GM06990 (cell line): ENCODE data around the gene GLP2R.

Experiments
- DNase-seq: peaks from one replicate; pipeline ENCODE4 v3.0.0-alpha.2; 2011; ENCODE audit not compliant: insufficient read length; ENCODE audit errors: extremely low read depth
- H3K27me3 ChIP-seq: replicated peaks from 2 replicates; pipeline ENCODE4 v1.6.0; 2011; ENCODE audit warnings: low read length; ENCODE audit not compliant: control insufficient read depth, insufficient read depth
- H3K36me3 ChIP-seq: 2 replicates; pipeline ENCODE4 v1.5.1; 2011; ENCODE audit warnings: low read length; ENCODE audit not compliant: control insufficient read depth, insufficient read depth
- H3K4me3 ChIP-seq: replicated peaks from 2 replicates; pipeline ENCODE4 v1.5.1; 2011; ENCODE audit warnings: low read depth, mild to moderate bottlenecking, control low read depth, low read length
- CTCF ChIP-seq: IDR thresholded peaks from 2 replicates; pipeline ENCODE4 v1.5.1; 2011; ENCODE audit warnings: low read length, control low read depth, mild to moderate bottlenecking, inconsistent platforms; ENCODE audit not compliant: insufficient read depth, poor library complexity, severe bottlenecking

GLP2R gene

GRCh38 chr17:9906616-9907015, 80.9 kb downstream of the GLP2R start:
- no peak overlapping the region for H3K4me3 ChIP-seq
- H3K27me3 ChIP-seq = no peaks in the 10 kb centered on the region; the same call in 1 of the 2 replicates
- no peak for TF ChIP-seq CTCF
- no peaks in the 10 kb centered on the region for H3K36me3 ChIP-seq
- DNase-seq = no peak

GRCh38 chr17:9907131-9907530, 81.4 kb downstream of the GLP2R start:
- TF ChIP-seq CTCF = no peak
- Histone ChIP-seq H3K4me3 (no peak overlapping the region), H3K27me3 (no peaks in the 10 kb centered on the region; the same call in 1 of the 2 replicates), H3K36me3 (no peaks in the 10 kb centered on the region)
- no peak for DNase-seq

GRCh38 chr17:9907883-9908648, 82.3 kb downstream of the GLP2R start:
- DNase-seq = no peak
- Histone ChIP-seq H3K27me3 (no peaks in the 10 kb centered on the region; the same call in 1 of the 2 replicates), H3K36me3 (no peaks in the 10 kb centered on the region), H3K4me3 (no peak overlapping the region)
- no peak for TF ChIP-seq CTCF

GRCh38 chr17:9908649-9909042, 82.9 kb downstream of the GLP2R start:
- TF ChIP-seq CTCF = no peak
- no peak for DNase-seq
- H3K4me3 ChIP-seq = no peak overlapping the region
- no peaks in the 10 kb centered on the region; the same call in 1 of the 2 replicates for H3K27me3 ChIP-seq
- no peaks in the 10 kb centered on the region for H3K36me3 ChIP-seq

GRCh38 chr17:9911089-9911488, 85.4 kb downstream of the GLP2R start:
- peaks cover 7% of the 10 kb centered on the region for H3K36me3 ChIP-seq
- no peak for TF ChIP-seq CTCF

More at GRCh38 chr17:9911089-9911488, 85.4 kb downstream of the GLP2R start:
- Histone ChIP-seq H3K27me3 (no peaks in the 10 kb centered on the region; the same call in 1 of the 2 replicates), H3K4me3 (no peak overlapping the region)
- DNase-seq = no peak
